NCI-H2081 (cell line): ENCODE measurements around the gene MRPS2.
A peak's percentile ranks its signal among the peaks of the same experiment; 100 is the strongest.
"Not testable (repeated sequence)": the region's sequence is repeated elsewhere in the genome, so short reads cannot be mapped to it uniquely, and the experiment has no call there.

Source experiments
- DNase-seq, 2 experiments: peaks; one replicate each; lab custom pipeline; 2025; lab: John Stamatoyannopoulos, UW

MRPS2 gene

GRCh38 chr9:135500525-135501260 is at the start of gene MRPS2:
TSS of gene MRPS2 (plus strand) at chr9:135500682. CDS start at chr9:135500711, 29 bp downstream.
- peak; percentile 75 for DNase-seq

DNA sequence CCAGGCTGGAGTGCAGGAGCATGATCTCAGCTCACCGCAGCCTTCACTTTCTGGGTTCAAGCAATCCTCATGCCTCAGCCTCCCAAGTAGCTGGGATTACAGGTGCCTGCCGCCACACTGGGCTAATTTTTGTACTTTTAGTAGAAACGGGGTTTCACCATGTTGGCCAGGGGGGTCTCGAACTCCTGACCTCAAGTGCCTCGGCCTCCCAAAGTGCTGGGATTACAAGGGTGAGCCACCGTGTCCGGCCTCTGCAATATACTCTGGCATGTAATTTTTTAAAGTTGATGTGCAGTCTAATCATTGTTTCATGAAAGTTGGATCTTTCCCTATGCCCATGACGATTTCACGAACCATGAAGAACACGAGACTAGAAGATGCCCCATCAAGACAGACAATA is 49.5 kb upstream of the MRPS2 start:
- no peak for DNase-seq

- DNase-seq: not testable (repeated sequence)
These were observed 48.6 kb upstream of the MRPS2 start for GRCh38 chr9:135451909-135452308.

DNA sequence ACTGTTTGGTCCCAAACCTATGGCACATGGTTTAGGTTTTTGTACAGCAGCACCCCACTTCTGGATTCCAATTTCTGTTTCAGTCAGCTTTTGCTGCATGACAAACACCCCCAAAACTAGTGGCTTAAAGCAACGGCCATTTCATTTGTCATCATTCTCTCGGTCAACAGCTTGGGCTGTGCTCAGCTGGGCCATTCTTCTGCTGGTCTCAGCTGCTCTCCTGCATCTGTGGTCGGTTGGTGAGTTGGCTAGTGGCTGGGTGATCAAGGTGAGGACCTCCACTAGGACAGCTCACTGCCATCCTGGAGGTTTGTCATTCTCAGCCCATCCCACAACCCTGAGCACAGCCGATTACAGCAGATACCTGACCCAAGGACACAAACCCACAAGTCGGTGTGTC is 45.7 kb upstream of the MRPS2 start:
- no peak for DNase-seq

- DNase-seq: no peak
These were observed 45.0 kb upstream of the MRPS2 start for GRCh38 chr9:135455401-135456030.

GRCh38 chr9:135456436-135457104 is 43.9 kb upstream of the MRPS2 start:
- DNase-seq: no peak

DNA sequence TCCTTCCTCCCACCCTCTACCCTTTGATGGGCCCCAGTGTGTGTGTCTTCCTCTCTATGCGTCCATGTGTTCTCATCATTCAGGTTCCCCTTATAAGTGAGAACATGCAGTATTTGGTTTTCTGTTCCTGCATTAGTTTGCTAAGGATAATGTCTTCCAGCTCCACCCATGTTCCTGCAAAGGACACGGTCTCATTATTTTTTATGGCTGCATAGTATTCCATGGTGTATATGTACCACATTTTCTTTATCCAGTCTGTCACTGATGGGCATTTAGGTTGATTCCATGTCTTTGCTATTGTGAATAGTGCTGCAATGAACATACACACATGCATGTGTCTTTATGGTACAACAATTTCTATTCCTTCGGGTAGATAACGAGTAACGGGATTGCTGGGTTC is 42.0 kb upstream of the MRPS2 start:
- not testable (repeated sequence) for DNase-seq

- no peak for DNase-seq
These were observed 38.5 kb upstream of the MRPS2 start for GRCh38 chr9:135461936-135462335.

DNA sequence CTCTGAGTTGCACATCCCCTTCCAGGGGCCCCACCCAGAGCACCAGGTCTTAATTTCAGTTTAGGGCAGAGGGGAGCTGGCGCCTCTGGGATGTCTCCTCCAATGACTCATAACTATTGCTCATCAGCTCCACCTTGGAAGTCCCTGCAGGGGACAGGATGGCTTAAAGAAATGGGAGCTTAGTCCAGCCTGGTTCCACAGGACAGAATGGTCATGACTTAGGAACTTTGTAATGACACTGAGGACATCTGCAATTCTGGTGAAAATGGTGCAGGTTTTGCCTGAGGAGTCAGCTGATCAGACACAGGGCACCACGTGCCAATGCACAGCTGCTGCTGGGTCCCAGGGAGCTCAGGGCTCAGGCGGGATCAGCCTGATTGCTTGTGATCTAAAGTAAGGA is 37.3 kb upstream of the MRPS2 start:
- DNase-seq: no peak

DNA sequence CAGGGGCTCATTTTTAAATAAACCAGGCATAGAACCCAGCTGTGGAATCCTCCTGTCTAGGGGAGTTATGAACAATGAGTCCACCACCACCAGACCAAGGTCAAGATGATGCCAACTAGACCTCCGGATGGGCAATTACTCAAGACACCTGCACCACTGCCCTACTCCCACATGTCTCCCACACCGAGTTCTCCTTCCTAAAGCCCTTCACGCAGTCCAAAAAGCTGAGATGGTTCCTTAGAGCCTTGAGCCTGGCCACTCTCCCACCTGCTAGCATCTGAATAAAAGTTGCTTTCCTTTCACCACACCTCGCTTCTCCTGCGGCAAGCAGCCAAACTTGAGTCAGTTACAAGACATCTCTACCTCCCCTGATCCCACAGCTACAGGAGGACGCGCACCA is 36.3 kb upstream of the MRPS2 start:
- no peak for DNase-seq

- no peak for DNase-seq
These were observed 31.5 kb upstream of the MRPS2 start for GRCh38 chr9:135468854-135469521.

DNA sequence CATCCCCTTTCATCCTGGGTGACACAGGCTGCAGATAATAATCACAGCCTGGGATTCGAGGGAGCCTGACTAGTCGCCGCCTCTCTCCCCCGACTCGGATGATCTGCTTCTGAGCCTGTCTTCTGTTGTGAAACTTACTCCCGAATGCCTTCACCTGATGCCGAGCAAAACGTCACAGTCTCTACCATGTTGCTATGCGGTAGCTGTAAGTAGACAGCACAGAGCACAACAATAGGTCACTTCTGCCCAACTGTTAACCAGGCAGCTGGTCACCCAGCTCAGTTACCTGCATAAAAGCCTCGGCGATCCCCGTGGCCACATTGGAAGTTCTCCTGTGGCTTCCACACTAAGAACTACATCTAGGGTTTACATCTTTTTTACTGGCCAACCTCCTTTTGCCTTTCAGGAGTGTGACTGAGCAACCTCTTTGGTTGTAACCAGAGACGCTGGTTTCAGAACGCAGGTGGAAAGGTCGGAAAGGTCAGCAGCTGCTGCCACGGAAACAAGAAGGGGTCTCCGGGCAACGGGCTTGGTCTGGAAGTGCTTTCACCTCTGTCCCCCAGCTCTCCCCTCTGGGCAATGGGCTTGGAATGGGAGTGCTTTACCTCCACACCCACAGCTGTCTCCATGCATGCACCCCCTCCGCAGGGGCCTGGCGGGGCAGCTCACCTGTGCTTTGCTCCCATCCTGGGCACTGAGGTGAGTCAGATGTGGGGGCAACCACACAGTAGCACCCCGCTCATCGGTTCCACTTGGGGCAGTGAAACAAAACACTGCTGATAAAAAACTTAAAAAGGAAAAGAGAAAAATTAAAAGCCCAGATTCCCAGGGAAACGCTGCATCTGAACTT is 28.5 kb upstream of the MRPS2 start:
- DNase-seq: no peak

- no peak for DNase-seq
These were observed 26.4 kb upstream of the MRPS2 start for GRCh38 chr9:135473972-135474543.

GRCh38 chr9:135474915-135475314 is 25.6 kb upstream of the MRPS2 start:
- DNase-seq: no peak

DNA sequence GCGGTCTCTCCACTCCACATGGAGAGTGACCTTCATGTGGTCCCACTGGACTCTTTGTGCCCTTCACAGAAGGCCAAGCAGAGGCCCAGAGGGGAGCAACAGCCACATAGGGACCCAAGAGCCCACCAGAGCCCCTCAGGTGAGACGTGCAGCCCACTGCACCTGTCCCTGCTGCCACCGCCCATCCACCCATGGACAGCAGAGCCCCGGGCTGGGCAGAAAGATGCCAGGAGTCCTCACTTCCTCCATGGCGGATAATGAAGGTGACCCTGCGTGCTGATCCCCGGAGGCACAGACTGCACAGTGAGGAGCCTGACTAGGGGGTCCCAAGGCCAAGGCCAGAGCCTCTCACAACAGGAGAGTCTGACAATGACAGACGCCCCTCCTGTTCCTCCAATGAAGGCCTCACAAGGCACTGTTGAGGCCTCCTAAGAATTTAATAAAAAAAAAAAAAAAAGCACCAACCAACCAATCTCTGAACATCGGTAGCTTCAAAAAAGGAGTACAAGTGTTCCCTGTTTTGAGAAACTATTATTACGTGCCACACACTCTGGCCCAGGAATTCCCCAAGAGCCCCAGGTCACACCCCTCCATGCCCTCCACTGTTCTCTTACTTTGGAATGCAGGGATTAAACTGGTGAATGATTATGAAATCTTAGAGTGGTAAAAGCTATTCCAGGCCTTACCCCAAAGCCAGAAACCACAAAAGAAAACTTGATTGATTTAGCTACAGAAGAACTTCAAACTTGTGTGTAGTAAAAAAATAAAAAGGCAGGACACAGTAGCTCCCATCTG is 23.7 kb upstream of the MRPS2 start:
- no peak for DNase-seq

DNA sequence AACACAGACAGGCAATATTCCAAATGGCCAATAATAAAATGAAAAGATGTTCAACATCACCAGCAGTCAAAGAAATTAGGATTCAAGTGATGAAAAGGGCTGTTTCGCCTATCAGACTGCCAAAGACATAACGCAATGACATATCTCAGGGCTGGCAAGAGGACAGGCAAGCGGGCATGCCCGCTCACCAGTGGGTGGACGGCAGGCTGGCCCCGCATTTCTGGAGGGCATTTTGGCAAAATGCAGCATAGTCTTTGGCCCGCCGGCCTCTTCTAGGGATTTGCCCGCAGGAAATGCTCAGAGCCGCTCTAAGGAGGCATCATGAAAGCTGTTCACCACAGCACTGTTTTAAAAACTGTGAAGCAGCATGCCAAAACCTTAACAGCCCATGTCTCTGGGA is 22.3 kb upstream of the MRPS2 start:
- DNase-seq: no peak

GRCh38 chr9:135478829-135479468 is 21.5 kb upstream of the MRPS2 start:
- DNase-seq: no peak

DNA sequence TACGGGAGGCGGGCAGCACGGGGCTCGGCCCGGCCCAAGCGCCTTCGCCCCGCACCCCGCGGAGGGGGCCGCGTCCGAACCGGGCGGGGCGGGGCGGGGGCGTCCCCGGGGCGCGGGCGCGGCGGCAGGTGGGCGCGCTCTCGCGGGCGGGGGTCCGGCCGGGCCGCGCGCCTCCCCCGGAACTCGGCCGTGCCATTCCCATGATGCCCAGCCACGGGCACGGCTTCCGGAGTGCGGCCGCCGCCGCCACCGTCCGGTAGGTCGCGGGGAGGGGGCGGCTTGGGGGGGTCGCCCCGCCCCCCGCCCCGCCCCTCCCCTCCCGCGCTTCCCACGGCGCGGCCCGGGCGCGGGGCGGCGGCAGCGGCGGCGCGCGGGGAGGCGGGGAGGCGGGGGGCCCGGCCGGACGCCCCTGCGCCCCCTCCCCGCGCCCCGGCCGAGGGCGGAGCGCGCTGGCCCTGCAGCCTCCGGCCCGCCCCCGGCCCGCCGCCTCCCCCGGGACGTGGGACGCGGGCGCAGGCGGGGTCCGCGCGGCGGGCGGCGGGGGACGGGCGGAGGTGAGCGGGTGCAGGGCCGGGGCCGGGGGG is 20.9 kb upstream of the MRPS2 start, which contains the start of gene PPP1R26:
Gene PPP1R26, plus strand, starts transcription at position 314 of the 584 bp plus-strand sequence. CDS start 4,729 bp downstream, outside the sequence.
- no peak for DNase-seq
